BJ (cell line): ENCODE data around the gene HBE1. TPM values are rescaled to one million over a fixed set of nuclear protein-coding genes. Genes with fewer than 3 reads are reported as not detected.
"Not testable (repeated sequence)": the region's sequence is repeated elsewhere in the genome, so short reads cannot be mapped to it uniquely, and the experiment has no call there.

ENCODE experiments used
- CTCF ChIA-PET: fragments of 350-600 bp; formaldehyde crosslinking; extraction: SDS; loops from one replicate; lab custom pipeline; 2021; ENCODE audit warnings: antibody characterized with exemption, inconsistent platforms; lab: Yijun Ruan, JAX
- POLR2A ChIA-PET: fragments of 300-600 bp; sonication (Branson Sonifier 250); formaldehyde crosslinking; extraction: SDS; loops from one replicate; lab custom pipeline; 2021; ENCODE audit warnings: antibody characterized with exemption; lab: Charles Lee
- DNase-seq: peaks from one replicate; pipeline ENCODE4 v3.0.0-alpha.2; 2011; ENCODE audit warnings: low read depth
- H3K27me3 ChIP-seq: 2 replicates; pipeline ENCODE4 v1.6.0; 2011; ENCODE audit warnings: low read length; ENCODE audit not compliant: control insufficient read depth, insufficient read depth
- H3K36me3 ChIP-seq: 2 replicates; pipeline ENCODE4 v1.5.1; 2011; ENCODE audit warnings: low read length; ENCODE audit not compliant: control insufficient read depth, insufficient read depth
- H3K4me3 ChIP-seq: 2 replicates; pipeline ENCODE4 v1.5.1; 2011; ENCODE audit warnings: low read depth, mild to moderate bottlenecking, control low read depth, low read length
- polyA plus RNA-seq: library from polyadenylated mRNA; depleted of rRNA; stranded (reverse); fragments of >200 nt; gene quantifications from 2 replicates; pipeline ENCODE4 v1.2.3, GENCODE V29; 2011
- TF ChIP-seq, protein P1 (sequence below): IDR thresholded peaks from 2 replicates; pipeline ENCODE4 v1.5.1; 2011; ENCODE audit warnings: low read depth, mild to moderate bottlenecking, control low read depth, inconsistent platforms, low read length, moderate library complexity; ENCODE audit not compliant: insufficient read depth

Gene HBE1
- polyA plus RNA-seq, 1 experiment = not detected

- Histone ChIP-seq H3K4me3 (no peak overlapping the region), H3K36me3 (no peaks in the 10 kb centered on the region), H3K27me3 (no peaks in the 10 kb centered on the region)
- ChIA-PET CTCF (interaction anchor here (1.0 kb wide), 1 partner anchor 158 kb away, joined by 3 read pairs; no protein-coding TSS in a partner anchor), POLR2A (no interaction called here)
- no peak for DNase-seq
- TF ChIP-seq, protein P1, sequence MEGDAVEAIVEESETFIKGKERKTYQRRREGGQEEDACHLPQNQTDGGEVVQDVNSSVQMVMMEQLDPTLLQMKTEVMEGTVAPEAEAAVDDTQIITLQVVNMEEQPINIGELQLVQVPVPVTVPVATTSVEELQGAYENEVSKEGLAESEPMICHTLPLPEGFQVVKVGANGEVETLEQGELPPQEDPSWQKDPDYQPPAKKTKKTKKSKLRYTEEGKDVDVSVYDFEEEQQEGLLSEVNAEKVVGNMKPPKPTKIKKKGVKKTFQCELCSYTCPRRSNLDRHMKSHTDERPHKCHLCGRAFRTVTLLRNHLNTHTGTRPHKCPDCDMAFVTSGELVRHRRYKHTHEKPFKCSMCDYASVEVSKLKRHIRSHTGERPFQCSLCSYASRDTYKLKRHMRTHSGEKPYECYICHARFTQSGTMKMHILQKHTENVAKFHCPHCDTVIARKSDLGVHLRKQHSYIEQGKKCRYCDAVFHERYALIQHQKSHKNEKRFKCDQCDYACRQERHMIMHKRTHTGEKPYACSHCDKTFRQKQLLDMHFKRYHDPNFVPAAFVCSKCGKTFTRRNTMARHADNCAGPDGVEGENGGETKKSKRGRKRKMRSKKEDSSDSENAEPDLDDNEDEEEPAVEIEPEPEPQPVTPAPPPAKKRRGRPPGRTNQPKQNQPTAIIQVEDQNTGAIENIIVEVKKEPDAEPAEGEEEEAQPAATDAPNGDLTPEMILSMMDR = no peak
Measured at GRCh38 chr11:5252919-5253265, 16.9 kb downstream of the HBE1 start.

DNA sequence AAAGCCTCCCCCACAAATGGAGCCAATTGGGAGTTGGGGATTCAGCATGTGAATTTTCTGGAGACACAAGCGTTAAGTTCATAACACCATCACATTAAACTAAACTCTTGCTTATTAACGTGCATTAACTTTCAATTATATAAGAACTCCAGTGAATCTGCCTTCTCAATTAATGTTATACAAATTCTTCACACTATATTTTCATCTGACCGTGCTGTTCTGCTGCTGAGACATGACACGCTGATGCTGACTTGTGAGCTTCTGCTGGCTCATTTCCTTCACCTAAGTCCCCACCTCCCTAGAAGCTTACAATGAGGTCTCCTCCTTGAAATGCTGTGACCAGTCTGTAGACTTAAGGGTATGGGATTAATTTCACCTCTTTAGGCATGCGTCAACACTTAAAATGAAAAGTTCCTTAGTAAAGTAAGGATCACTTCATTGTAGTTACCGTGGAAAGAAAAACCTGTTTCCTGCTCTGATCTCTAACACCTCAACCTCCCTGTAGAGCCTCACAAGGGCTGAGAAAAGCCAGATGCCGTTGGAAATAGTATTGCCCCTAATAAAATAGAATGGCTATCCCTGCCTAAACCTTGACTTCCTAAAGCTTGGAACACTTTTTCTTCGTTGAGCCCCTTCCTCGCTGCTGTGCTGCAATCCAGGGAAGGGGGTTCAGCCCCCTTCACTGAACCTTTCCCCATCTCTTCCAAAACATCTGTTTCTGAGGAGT, 17.4 kb downstream of the HBE1 start:
- CTCF ChIA-PET = interaction anchor here (1.0 kb wide), 1 partner anchor 158 kb away, joined by 3 read pairs; no protein-coding TSS in a partner anchor

GRCh38 chr11:5251746-5252145, 18.0 kb downstream of the HBE1 start:
- TF ChIP-seq, protein P1 = no peak

More for the DNA sequence above, 17.4 kb downstream of the HBE1 start:
- no peak overlapping the region for H3K4me3 ChIP-seq
- TF ChIP-seq, protein P1 = no peak
- no peaks in the 10 kb centered on the region for H3K27me3 ChIP-seq
- no peak for DNase-seq
- POLR2A ChIA-PET = no interaction called here
- no peaks in the 10 kb centered on the region for H3K36me3 ChIP-seq

DNA sequence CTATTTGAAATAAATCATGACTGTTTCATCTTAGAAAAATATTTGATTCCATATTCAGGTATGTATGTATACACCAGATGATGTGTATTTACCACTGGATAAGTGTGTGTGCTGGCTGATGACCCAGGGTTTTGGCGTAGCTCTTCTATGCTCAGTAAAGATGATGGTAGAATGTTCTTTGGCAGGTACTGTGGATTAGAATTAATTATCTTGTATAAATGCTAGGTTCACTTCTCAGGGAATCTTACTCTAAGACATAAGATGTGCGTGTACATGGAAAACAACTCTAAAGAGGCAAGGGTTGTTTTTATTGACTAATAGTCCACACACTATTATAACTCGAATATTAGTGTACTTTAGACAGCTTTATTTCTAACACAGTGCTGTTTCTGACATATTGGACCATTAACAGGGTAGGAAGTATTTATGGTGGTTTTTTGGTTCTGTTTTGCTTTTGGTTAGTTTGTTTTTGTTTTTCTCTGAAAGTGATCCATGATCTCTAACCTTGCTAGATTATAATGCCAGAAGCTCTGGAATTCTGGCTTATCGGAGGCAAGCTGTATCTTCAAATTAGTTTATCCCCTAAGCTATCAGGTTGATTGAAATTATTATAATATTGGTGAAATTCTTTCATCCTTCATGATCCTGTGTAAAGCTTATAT, 19.1 kb downstream of the HBE1 start:
- CTCF ChIA-PET = interaction anchor here (0.6 kb wide), 1 partner anchor 42 kb away, joined by 4 read pairs; no protein-coding TSS in a partner anchor
- TF ChIP-seq, protein P1 = no peak
- no peak overlapping the region for H3K4me3 ChIP-seq
- no peak for DNase-seq
- POLR2A ChIA-PET = no interaction called here
- no peaks in the 10 kb centered on the region for H3K36me3 ChIP-seq
- no peaks in the 10 kb centered on the region for H3K27me3 ChIP-seq

More at GRCh38 chr11:5251746-5252145, 18.0 kb downstream of the HBE1 start:
- Histone ChIP-seq H3K36me3 (no peaks in the 10 kb centered on the region), H3K4me3 (no peak overlapping the region), H3K27me3 (no peaks in the 10 kb centered on the region)
- DNase-seq = no peak
- POLR2A ChIA-PET = no interaction called here
- CTCF ChIA-PET = interaction anchor here (1.0 kb wide), 1 partner anchor 159 kb away, joined by 3 read pairs; no protein-coding TSS in a partner anchor

DNA sequence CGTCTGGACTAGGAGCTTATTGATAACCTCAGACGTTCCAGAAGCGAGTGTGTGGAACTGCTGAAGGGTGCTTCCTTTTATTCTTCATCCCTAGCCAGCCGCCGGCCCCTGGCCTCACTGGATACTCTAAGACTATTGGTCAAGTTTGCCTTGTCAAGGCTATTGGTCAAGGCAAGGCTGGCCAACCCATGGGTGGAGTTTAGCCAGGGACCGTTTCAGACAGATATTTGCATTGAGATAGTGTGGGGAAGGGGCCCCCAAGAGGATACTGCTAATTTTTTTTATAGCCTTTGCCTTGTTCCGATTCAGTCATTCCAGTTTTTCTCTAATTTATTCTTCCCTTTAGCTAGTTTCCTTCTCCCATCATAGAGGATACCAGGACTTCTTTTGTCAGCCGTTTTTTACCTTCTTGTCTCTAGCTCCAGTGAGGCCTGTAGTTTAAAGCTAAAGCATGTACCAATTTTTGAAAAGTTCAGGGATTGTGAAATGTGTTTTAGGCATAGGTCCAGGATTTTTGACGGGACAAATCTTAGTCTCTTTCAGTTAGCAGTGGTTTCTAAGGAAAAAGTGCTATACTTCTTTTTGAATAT, 19.8 kb downstream of the HBE1 start, which contains the start of gene HBG1:
Gene HBG1, minus strand, starts transcription at position 51 of the 590 bp plus-strand sequence. CDS start 53 bp downstream, outside the sequence.
- DNase-seq, H3K36me3 ChIP-seq, H3K27me3 ChIP-seq, H3K4me3 ChIP-seq, CTCF ChIA-PET: not testable (repeated sequence)
- POLR2A ChIA-PET = interaction anchor here (0.6 kb wide), 1 partner anchor 9 kb away, joined by 3 read pairs; no protein-coding TSS in a partner anchor

DNA sequence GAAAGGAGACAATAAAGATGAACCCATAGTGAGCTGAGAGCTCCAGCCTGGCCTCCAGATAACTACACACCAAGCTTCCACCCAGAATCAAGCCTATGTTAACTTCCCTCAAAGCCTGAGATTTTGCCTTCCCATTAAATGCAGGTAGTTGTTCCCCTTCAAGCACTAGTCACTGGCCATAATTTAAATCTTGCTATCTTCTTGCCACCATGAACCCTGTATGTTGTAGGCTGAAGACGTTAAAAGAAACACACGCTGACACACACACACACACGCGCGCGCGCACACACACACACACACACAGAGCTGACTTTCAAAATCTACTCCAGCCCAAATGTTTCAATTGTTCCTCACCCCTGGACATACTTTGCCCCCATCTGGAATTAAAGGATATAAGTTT, 21.2 kb downstream of the HBE1 start:
- POLR2A ChIA-PET, H3K4me3 ChIP-seq, DNase-seq, H3K27me3 ChIP-seq, H3K36me3 ChIP-seq: not testable (repeated sequence)
- CTCF ChIA-PET = interaction anchor here (1.4 kb wide), 1 partner anchor 10 kb away, joined by 3 read pairs; no protein-coding TSS in a partner anchor
